K562 (cell line): Measurements from ENCODE around the gene EML6.
A peak's percentile ranks its signal among the peaks of the same experiment; 100 is the strongest.

Experiments
- E2F1 ChIP-seq: sonication (generic); formaldehyde crosslinking; IDR thresholded peaks from 2 replicates; pipeline ENCODE4 v1.8.1; 2023; ENCODE audit warnings: mild to moderate bottlenecking, missing genetic modification reagents, moderate library complexity
- IRF1 ChIP-seq: sonication (generic); formaldehyde crosslinking; IDR thresholded peaks from 2 replicates; pipeline ENCODE4 v1.8.0; 2022; ENCODE audit warnings: missing genetic modification reagents, mild to moderate bottlenecking, borderline replicate concordance
- POLR2A ChIP-seq: fragments of 450-650 bp; conservative IDR thresholded peaks from 2 replicates; pipeline ENCODE4 v1.6.1; 2016
- POLR2AphosphoS5 ChIP-seq: IDR thresholded peaks from 2 replicates; pipeline ENCODE4 v1.6.1; 2011; ENCODE audit warnings: mild to moderate bottlenecking, low read depth, low read length, moderate library complexity; ENCODE audit not compliant: control insufficient read depth, insufficient read depth
- SETDB1 ChIP-seq: IDR thresholded peaks from one replicate; pipeline ENCODE4 v1.6.1; 2012; ENCODE audit warnings: low read length, control low read depth, inconsistent platforms
- SMARCA4 ChIP-seq: fragments of 450-650 bp; IDR thresholded peaks from 2 replicates; pipeline ENCODE4 v1.6.1; 2016
- TEAD1 ChIP-seq, 2 experiments: fragments of 450-650 bp in 1 of 2; sonication (generic) in 1 of 2; formaldehyde crosslinking; IDR thresholded peaks; 2 replicates each; pipeline versions ENCODE4 v1.4.0 to v1.8.0; 2020 to 2022; ENCODE audit warnings: mild to moderate bottlenecking in 2 of 2, missing genetic modification reagents in 1 of 2
- USF2 ChIP-seq: sonication (generic); formaldehyde crosslinking; IDR thresholded peaks from 2 replicates; pipeline ENCODE4 v1.5.0; 2020; ENCODE audit warnings: missing genetic modification reagents
- YY1 ChIP-seq, 3 experiments: IDR thresholded peaks; 2 replicates each; pipeline ENCODE4 v1.6.1; 2011; ENCODE audit warnings: low read length in 2 of 3, mild to moderate bottlenecking in 2 of 3, moderate library complexity in 2 of 3, borderline replicate concordance in 1 of 3, control low read depth in 1 of 3, low read depth in 1 of 3; ENCODE audit not compliant: insufficient read depth in 3 of 3, insufficient replicate concordance in 2 of 3, control insufficient read depth in 1 of 3, insufficient read length in 1 of 3; ENCODE audit errors: extremely low read depth in 1 of 3
- ZFPM2 ChIP-seq: fragments of 250-450 bp; sonication (Bioruptor Pico); IDR thresholded peaks from 2 replicates; pipeline ENCODE4 v1.5.1; 2022; ENCODE audit warnings: mild to moderate bottlenecking
- ZFX ChIP-seq: sonication (generic); formaldehyde crosslinking; IDR thresholded peaks from 2 replicates; pipeline ENCODE4 v1.8.0; 2022; ENCODE audit warnings: mild to moderate bottlenecking, missing genetic modification reagents, moderate library complexity
- ZNF444 ChIP-seq: fragments of 250-450 bp; sonication (Bioruptor Pico); IDR thresholded peaks from 2 replicates; pipeline ENCODE4 v1.4.0; 2020; ENCODE audit warnings: mild to moderate bottlenecking, moderate library complexity
- ZNF707 ChIP-seq: fragments of 250-450 bp; sonication (Bioruptor Pico); conservative IDR thresholded peaks from 2 replicates; pipeline ENCODE4 v1.8.0; 2022; ENCODE audit warnings: inconsistent platforms, mild to moderate bottlenecking, moderate library complexity
- ZNF75A ChIP-seq: fragments of 450-650 bp; formaldehyde crosslinking; IDR thresholded peaks from 2 replicates; pipeline ENCODE4 v1.4.0; 2020; ENCODE audit warnings: mild to moderate bottlenecking

GRCh38 chr2:54950811-54951210 is 227.3 kb downstream of the EML6 start:
- TF ChIP-seq SETDB1, result no peak
- no peak for TF ChIP-seq TEAD1 (CRISPR knock-in tag; IDR thresholded peaks at IDR 0.05)
- TF ChIP-seq ZFX (CRISPR knock-in tag), result no peak
- TF ChIP-seq ZNF444, result no peak
- peak in 2 of 3 experiments; percentile 50 to 80 for TF ChIP-seq YY1 (IDR thresholded peaks at IDR 0.05; ENCODE audit: borderline replicate concordance in 1 of 3, control insufficient read depth in 1 of 3, extremely low read depth in 1 of 3, insufficient read depth in 3 of 3, insufficient read length in 1 of 3, insufficient replicate concordance in 2 of 3, low read depth in 1 of 3, low read length in 2 of 3)
- TF ChIP-seq ZFPM2, result no peak
- TF ChIP-seq E2F1, result no peak
- TF ChIP-seq ZNF75A (CRISPR knock-in tag), result no peak
- TF ChIP-seq POLR2AphosphoS5, result no peak
- TF ChIP-seq POLR2A, result no peak
- no peak for TF ChIP-seq ZNF707 (CRISPR knock-in tag)
- no peak for TF ChIP-seq IRF1 (CRISPR knock-in tag)
- TF ChIP-seq USF2 (CRISPR knock-in tag), result no peak
- no peak for TF ChIP-seq SMARCA4
